Effector memory CD8-positive, alpha-beta T cell (primary cell): ENCODE measurements around the gene GRIP2.

ENCODE experiments used
- ATAC-seq: fragments of 150-1000 bp; cut with Tn5 transposase; replicated peaks from 2 replicates; pipeline ENCODE4 v1.10.0; 2021; ENCODE audit warnings: mild to moderate bottlenecking, moderate library complexity
- DNase-seq, 3 experiments: peaks; one replicate each; pipeline ENCODE4 v3.0.0; 2021
- H3K27ac Mint-ChIP-seq, 2 donors: one replicate each; pipeline ENCODE4 v1.8.0; 2022; ENCODE audit warnings: mild to moderate bottlenecking in 2 of 2, mixed read lengths in 2 of 2, moderate library complexity in 2 of 2
- H3K27me3 Mint-ChIP-seq, 2 donors: one replicate each; pipeline ENCODE4 v1.8.0; 2022; ENCODE audit warnings: mixed read lengths in 2 of 2
- H3K36me3 Mint-ChIP-seq: one replicate; pipeline ENCODE4 v1.8.0; 2022; ENCODE audit warnings: mild to moderate bottlenecking, moderate library complexity, mixed read lengths; ENCODE audit not compliant: insufficient read depth
- H3K4me1 Mint-ChIP-seq, 2 donors: one replicate each; pipeline ENCODE4 v1.8.0; 2022; ENCODE audit warnings: low read depth in 2 of 2, mixed read lengths in 2 of 2
- H3K4me3 Mint-ChIP-seq, 2 donors: one replicate each; pipeline ENCODE4 v1.8.0; 2022; ENCODE audit warnings: mild to moderate bottlenecking in 2 of 2, mixed read lengths in 2 of 2, moderate library complexity in 2 of 2
- H3K9me3 Mint-ChIP-seq, 2 donors: one replicate each; pipeline ENCODE4 v1.8.0; 2022; ENCODE audit warnings: mixed read lengths in 2 of 2

The GRIP2 gene

GRCh38 chr3:14484741-14485140 is 55.4 kb downstream of the GRIP2 start:
- Mint-ChIP-seq H3K27me3 (no peaks in the 10 kb centered on the region), H3K9me3 (no peaks in the 10 kb centered on the region), H3K27ac (peak overlapping the region; percentile 38 to 41)

GRCh38 chr3:14483286-14483685 is 56.9 kb downstream of the GRIP2 start:
- Mint-ChIP-seq H3K27ac (peak overlapping the region; percentile 32 to 57), H3K4me1 (peaks cover 0 to 1% of the 10 kb centered on the region in 2 donors)
- ATAC-seq, result no peak

More at GRCh38 chr3:14484741-14485140, 55.4 kb downstream of the GRIP2 start:
- peaks cover 23% of the 10 kb centered on the region for H3K36me3 Mint-ChIP-seq
- DNase-seq (no peak), ATAC-seq (no peak)
- peaks cover 0 to 1% of the 10 kb centered on the region in 2 donors for H3K4me1 Mint-ChIP-seq
- H3K4me3 Mint-ChIP-seq, result no peak overlapping the region

GRCh38 chr3:14482271-14482721 is 57.8 kb downstream of the GRIP2 start:
- Mint-ChIP-seq H3K27me3 (no peaks in the 10 kb centered on the region), H3K36me3 (peaks cover 37% of the 10 kb centered on the region), H3K9me3 (no peaks in the 10 kb centered on the region), H3K27ac (peak overlapping the region in 1 of 2 donors; percentile 6), H3K4me1 (peaks cover 0 to under 1% of the 10 kb centered on the region in 2 donors), H3K4me3 (no peak overlapping the region)
- ATAC-seq (no peak), DNase-seq (no peak)

More at GRCh38 chr3:14483286-14483685, 56.9 kb downstream of the GRIP2 start:
- no peak for DNase-seq
- peaks cover 31% of the 10 kb centered on the region for H3K36me3 Mint-ChIP-seq
- H3K27me3 Mint-ChIP-seq, result no peaks in the 10 kb centered on the region
- H3K4me3 Mint-ChIP-seq, result no peak overlapping the region
- no peaks in the 10 kb centered on the region for H3K9me3 Mint-ChIP-seq

GRCh38 chr3:14481646-14482036 is 58.5 kb downstream of the GRIP2 start:
- no peaks in the 10 kb centered on the region for H3K27me3 Mint-ChIP-seq
- H3K4me1 Mint-ChIP-seq, result no peaks in the 10 kb centered on the region
- H3K36me3 Mint-ChIP-seq, result peaks cover 31% of the 10 kb centered on the region
- no peak for DNase-seq
- no peak for ATAC-seq
- H3K9me3 Mint-ChIP-seq, result no peaks in the 10 kb centered on the region
- no peak overlapping the region for H3K4me3 Mint-ChIP-seq
- peak overlapping the region in 1 of 2 donors; percentile 6 for H3K27ac Mint-ChIP-seq

GRCh38 chr3:14481018-14481645 is 59.0 kb downstream of the GRIP2 start:
- peak overlapping the region; percentile 66 to 75 for H3K27ac Mint-ChIP-seq
- peaks cover 33% of the 10 kb centered on the region for H3K36me3 Mint-ChIP-seq
- DNase-seq (no peak), ATAC-seq (no peak)
- H3K4me3 Mint-ChIP-seq, result no peak overlapping the region
- no peaks in the 10 kb centered on the region for H3K4me1 Mint-ChIP-seq
- no peaks in the 10 kb centered on the region for H3K27me3 Mint-ChIP-seq
- no peaks in the 10 kb centered on the region for H3K9me3 Mint-ChIP-seq

- H3K4me3 Mint-ChIP-seq, result no peak overlapping the region
Observed at GRCh38 chr3:14480207-14481017, 59.7 kb downstream of the GRIP2 start.

GRCh38 chr3:14479591-14479990 is 60.6 kb downstream of the GRIP2 start:
- peaks cover 32% of the 10 kb centered on the region for H3K36me3 Mint-ChIP-seq
- no peak overlapping the region for H3K27ac Mint-ChIP-seq
- no peaks in the 10 kb centered on the region for H3K4me1 Mint-ChIP-seq
- no peaks in the 10 kb centered on the region for H3K9me3 Mint-ChIP-seq
- DNase-seq (no peak), ATAC-seq (no peak)
- no peak overlapping the region for H3K4me3 Mint-ChIP-seq
- no peaks in the 10 kb centered on the region for H3K27me3 Mint-ChIP-seq

More at GRCh38 chr3:14480207-14481017, 59.7 kb downstream of the GRIP2 start:
- Mint-ChIP-seq H3K4me1 (no peaks in the 10 kb centered on the region), H3K36me3 (peaks cover 37% of the 10 kb centered on the region), H3K27me3 (no peaks in the 10 kb centered on the region), H3K27ac (peak overlapping the region; percentile 66 to 75), H3K9me3 (no peaks in the 10 kb centered on the region)
- DNase-seq, result no peak
- ATAC-seq, result no peak

GRCh38 chr3:14478956-14479550 is 61.1 kb downstream of the GRIP2 start:
- peaks cover 27% of the 10 kb centered on the region for H3K36me3 Mint-ChIP-seq

GRCh38 chr3:14477311-14477935 is 62.7 kb downstream of the GRIP2 start:
- peaks cover 34% of the 10 kb centered on the region for H3K36me3 Mint-ChIP-seq
- H3K4me1 Mint-ChIP-seq, result no peaks in the 10 kb centered on the region
- H3K27ac Mint-ChIP-seq, result no peak overlapping the region
- H3K27me3 Mint-ChIP-seq, result no peaks in the 10 kb centered on the region
- no peaks in the 10 kb centered on the region for H3K9me3 Mint-ChIP-seq
- no peak overlapping the region for H3K4me3 Mint-ChIP-seq
- no peak for ATAC-seq
- DNase-seq, result no peak

More at GRCh38 chr3:14478956-14479550, 61.1 kb downstream of the GRIP2 start:
- no peak overlapping the region for H3K4me3 Mint-ChIP-seq
- ATAC-seq (no peak), DNase-seq (no peak)
- H3K27ac Mint-ChIP-seq, result peak overlapping the region in 1 of 2 donors; percentile 33
- no peaks in the 10 kb centered on the region for H3K9me3 Mint-ChIP-seq
- H3K4me1 Mint-ChIP-seq, result no peaks in the 10 kb centered on the region
- no peaks in the 10 kb centered on the region for H3K27me3 Mint-ChIP-seq

GRCh38 chr3:14476583-14477265 is 63.4 kb downstream of the GRIP2 start:
- H3K4me1 Mint-ChIP-seq, result no peaks in the 10 kb centered on the region
- H3K36me3 Mint-ChIP-seq, result peaks cover 41% of the 10 kb centered on the region
- H3K4me3 Mint-ChIP-seq, result no peak overlapping the region
- no peaks in the 10 kb centered on the region for H3K27me3 Mint-ChIP-seq
- DNase-seq (no peak), ATAC-seq (no peak)
- peak overlapping the region in 1 of 2 donors; percentile 81 for H3K27ac Mint-ChIP-seq
- H3K9me3 Mint-ChIP-seq, result no peaks in the 10 kb centered on the region

GRCh38 chr3:14475621-14476020 is 64.5 kb downstream of the GRIP2 start:
- H3K36me3 Mint-ChIP-seq, result peaks cover 48% of the 10 kb centered on the region
- H3K27ac Mint-ChIP-seq, result no peak overlapping the region

GRCh38 chr3:14474363-14475081 is 65.6 kb downstream of the GRIP2 start:
- ATAC-seq (no peak), DNase-seq (no peak)
- Mint-ChIP-seq H3K27me3 (no peaks in the 10 kb centered on the region), H3K27ac (no peak overlapping the region), H3K4me3 (no peak overlapping the region), H3K4me1 (no peaks in the 10 kb centered on the region), H3K9me3 (no peaks in the 10 kb centered on the region), H3K36me3 (peaks cover 52% of the 10 kb centered on the region)

More at GRCh38 chr3:14475621-14476020, 64.5 kb downstream of the GRIP2 start:
- Mint-ChIP-seq H3K4me1 (no peaks in the 10 kb centered on the region), H3K27me3 (no peaks in the 10 kb centered on the region), H3K9me3 (no peaks in the 10 kb centered on the region), H3K4me3 (no peak overlapping the region)
- no peak for DNase-seq
- ATAC-seq, result no peak
